ENCODE results near the gene LRIF1. TPM values are rescaled to one million over a fixed set of nuclear protein-coding genes. Genes with fewer than 3 reads are reported as not detected.
"Not testable (repeated sequence)": the region's sequence is repeated elsewhere in the genome, so short reads cannot be mapped to it uniquely, and the experiment has no call there.

Gene LRIF1, protein sequence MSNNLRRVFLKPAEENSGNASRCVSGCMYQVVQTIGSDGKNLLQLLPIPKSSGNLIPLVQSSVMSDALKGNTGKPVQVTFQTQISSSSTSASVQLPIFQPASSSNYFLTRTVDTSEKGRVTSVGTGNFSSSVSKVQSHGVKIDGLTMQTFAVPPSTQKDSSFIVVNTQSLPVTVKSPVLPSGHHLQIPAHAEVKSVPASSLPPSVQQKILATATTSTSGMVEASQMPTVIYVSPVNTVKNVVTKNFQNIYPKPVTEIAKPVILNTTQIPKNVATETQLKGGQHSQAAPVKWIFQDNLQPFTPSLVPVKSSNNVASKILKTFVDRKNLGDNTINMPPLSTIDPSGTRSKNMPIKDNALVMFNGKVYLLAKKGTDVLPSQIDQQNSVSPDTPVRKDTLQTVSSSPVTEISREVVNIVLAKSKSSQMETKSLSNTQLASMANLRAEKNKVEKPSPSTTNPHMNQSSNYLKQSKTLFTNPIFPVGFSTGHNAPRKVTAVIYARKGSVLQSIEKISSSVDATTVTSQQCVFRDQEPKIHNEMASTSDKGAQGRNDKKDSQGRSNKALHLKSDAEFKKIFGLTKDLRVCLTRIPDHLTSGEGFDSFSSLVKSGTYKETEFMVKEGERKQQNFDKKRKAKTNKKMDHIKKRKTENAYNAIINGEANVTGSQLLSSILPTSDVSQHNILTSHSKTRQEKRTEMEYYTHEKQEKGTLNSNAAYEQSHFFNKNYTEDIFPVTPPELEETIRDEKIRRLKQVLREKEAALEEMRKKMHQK
- total RNA-seq (2022) = 17.9 and 19.8 TPM in 2 replicates
- percentile 86 among the genes with signal in this experiment for Bru-seq, nascent RNA
- BruChase-seq, experiment 1, labeled RNA remaining after a 6-hour chase = percentile 80 among the genes with signal in this experiment
- BruChase-seq, experiment 2, labeled RNA remaining after a 2-hour chase = percentile 87 among the genes with signal in this experiment
- long read RNA-seq, transcript LRIF1-202 (3 exons, 1,796 nt) = major isoform, 14 of 23 reads
- long read RNA-seq, transcript LRIF1-201 (4 exons, 3,475 nt) = minor isoform, 6 of 23 reads
- long read RNA-seq, partial matches to known transcripts = 1 of 23 reads
- long read RNA-seq, other reads (novel, unspliced or antisense) = 2 of 23 reads

DNA sequence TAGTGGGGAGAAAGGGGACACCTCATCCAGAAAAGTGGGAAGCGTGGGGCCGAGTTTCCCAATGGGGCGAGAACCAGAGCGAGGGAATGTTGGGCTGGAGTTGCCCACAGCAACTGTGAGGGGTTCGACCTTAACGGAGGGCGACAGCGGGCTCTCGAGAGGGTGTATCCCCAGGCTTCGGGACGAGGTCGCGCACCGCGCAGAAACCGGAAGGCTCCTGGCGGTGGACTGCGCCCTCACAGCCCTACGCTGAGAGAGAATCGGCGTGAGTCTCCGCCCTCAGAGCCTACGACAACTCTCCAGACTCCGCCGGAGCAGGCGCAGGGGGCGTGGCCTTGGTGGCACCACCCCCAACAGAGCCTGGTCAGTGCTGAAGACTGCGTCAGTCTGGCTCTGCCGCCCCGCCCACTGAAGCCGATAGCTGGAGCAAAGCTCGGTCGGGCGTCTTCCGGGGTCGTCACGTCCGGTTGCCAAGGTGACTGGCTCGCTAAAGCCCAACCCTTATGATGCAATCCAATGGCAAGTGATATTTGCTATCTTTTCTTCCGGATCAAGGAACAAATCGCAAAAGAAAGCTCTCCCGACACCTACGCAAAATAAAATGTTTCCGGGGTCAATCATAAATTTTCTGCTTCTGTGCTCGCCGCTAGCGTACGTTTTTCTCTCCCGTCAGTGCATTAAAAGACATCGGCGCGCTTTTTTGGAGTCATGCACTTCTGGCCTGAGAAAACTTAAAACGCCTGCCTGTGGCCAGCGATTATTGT is at the start of gene LRIF1:
Gene LRIF1 (minus strand): TSS at position 232 of the 764 bp plus-strand sequence. CDS start 234 bp downstream, outside the sequence.
- Mint-ChIP-seq H3K36me3 (ENCODE audit: insufficient read depth, unreplicated experiment) (peaks cover 53% of the 10 kb centered on the region), H3K4me1 (ENCODE audit: low read depth, unreplicated experiment) (peaks cover 22% of the 10 kb centered on the region), H3K27ac (ENCODE audit: unreplicated experiment) (peak within 1 kb of the TSS; percentile 99), H3K9me3 (ENCODE audit: low read depth, unreplicated experiment) (peaks cover 22% of the 10 kb centered on the region), H3K4me3 (ENCODE audit: low read depth, unreplicated experiment) (peak within 1 kb of the TSS; percentile 75), H3K27me3 (ENCODE audit: unreplicated experiment) (no peaks in the 10 kb centered on the region)
- peak; percentile 98 for DNase-seq
- no TSS peak for BruUV-seq (replicated peaks)
- CTCF ChIA-PET = interaction anchor here (0.6 kb wide), 1 partner anchor 152 kb away, joined by 3 read pairs; no protein-coding TSS in a partner anchor
- TF ChIP-seq, protein P1, sequence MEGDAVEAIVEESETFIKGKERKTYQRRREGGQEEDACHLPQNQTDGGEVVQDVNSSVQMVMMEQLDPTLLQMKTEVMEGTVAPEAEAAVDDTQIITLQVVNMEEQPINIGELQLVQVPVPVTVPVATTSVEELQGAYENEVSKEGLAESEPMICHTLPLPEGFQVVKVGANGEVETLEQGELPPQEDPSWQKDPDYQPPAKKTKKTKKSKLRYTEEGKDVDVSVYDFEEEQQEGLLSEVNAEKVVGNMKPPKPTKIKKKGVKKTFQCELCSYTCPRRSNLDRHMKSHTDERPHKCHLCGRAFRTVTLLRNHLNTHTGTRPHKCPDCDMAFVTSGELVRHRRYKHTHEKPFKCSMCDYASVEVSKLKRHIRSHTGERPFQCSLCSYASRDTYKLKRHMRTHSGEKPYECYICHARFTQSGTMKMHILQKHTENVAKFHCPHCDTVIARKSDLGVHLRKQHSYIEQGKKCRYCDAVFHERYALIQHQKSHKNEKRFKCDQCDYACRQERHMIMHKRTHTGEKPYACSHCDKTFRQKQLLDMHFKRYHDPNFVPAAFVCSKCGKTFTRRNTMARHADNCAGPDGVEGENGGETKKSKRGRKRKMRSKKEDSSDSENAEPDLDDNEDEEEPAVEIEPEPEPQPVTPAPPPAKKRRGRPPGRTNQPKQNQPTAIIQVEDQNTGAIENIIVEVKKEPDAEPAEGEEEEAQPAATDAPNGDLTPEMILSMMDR (IDR thresholded peaks at IDR 0.05; ENCODE audit: unreplicated experiment) = no peak
- intact Hi-C loops (cut with micrococcal nuclease; ENCODE audit: unreplicated experiment) = no loop called here

DNA sequence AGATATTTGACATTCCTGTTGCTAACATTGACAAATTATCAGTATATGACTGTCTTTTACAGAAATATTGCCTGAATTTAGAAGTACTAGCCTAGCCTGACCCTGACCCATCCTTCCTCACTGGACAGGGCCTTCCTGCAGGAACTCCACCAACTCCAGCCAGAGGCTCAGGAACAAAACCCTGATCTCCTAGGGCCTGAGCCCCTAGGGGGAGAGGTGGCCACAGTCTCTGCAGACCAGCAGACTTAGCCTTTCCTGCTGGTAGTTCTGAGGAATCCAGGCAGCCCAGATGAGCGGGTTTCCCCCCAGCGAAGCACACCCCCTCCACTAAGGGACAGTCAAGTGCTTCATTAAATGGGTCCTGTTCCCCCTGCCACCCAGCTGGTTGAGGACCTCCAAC is 44.3 kb upstream of the LRIF1 start:
- no peaks in the 10 kb centered on the region for H3K4me1 Mint-ChIP-seq (ENCODE audit: low read depth, unreplicated experiment)
- DNase-seq = no peak
- CTCF ChIA-PET = no interaction called here
- H3K9me3 Mint-ChIP-seq (ENCODE audit: low read depth, unreplicated experiment) = peaks cover 6% of the 10 kb centered on the region
- intact Hi-C loops (cut with micrococcal nuclease; ENCODE audit: unreplicated experiment) = no loop called here
- TF ChIP-seq, protein P1 (IDR thresholded peaks at IDR 0.05; ENCODE audit: unreplicated experiment) = no peak
- no peaks in the 10 kb centered on the region for H3K36me3 Mint-ChIP-seq (ENCODE audit: insufficient read depth, unreplicated experiment)
- H3K4me3 Mint-ChIP-seq (ENCODE audit: low read depth, unreplicated experiment) = no peak overlapping the region
- no TSS peak for BruUV-seq (replicated peaks)
- H3K27me3 Mint-ChIP-seq (ENCODE audit: unreplicated experiment) = no peaks in the 10 kb centered on the region
- H3K27ac Mint-ChIP-seq (ENCODE audit: unreplicated experiment) = no peak overlapping the region

DNA sequence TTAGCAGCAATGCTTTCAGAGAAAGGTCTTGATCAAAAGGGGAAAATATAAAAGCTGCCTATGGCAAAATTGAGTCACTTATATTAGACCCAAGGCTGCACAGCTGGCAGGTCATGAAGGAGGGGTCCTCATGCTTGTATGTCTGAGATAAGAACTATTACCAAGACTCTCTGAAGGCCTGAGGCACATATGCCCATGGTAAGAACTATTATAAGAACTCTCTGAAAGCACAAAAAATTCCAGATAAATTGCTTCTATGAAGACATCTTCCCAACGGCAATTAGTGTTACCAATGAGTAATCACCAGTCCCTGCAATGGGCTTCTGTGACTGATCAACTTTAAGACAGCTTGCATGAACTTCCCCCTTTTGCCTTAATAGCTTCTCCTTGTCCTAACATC is 42.8 kb upstream of the LRIF1 start:
- no peak for DNase-seq
- no TSS peak for BruUV-seq (replicated peaks)
- CTCF ChIA-PET = no interaction called here

DNA sequence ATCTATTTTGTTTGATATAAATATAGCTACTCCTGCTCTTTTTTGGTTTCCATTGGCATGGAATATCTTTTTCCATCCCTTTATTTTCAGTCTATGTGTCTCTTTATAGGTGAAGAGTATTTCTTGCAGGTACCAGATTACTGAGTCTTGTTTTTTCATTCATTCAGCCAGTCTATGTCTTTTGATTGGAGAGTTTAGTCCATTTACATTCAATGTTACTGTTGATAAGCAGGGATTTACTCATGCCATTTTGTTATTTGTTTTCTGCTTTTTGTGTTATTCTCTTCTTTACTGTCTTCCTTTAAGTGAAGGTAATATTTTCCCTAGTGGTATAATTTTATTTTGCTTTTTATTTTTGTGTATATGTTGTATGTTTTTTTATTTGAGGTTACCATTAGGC is 35.9 kb upstream of the LRIF1 start:
- CTCF ChIA-PET; H3K4me3 Mint-ChIP-seq (ENCODE audit: low read depth, unreplicated experiment); H3K36me3 Mint-ChIP-seq (ENCODE audit: insufficient read depth, unreplicated experiment); H3K4me1 Mint-ChIP-seq (ENCODE audit: low read depth, unreplicated experiment); intact Hi-C loops (cut with micrococcal nuclease; ENCODE audit: unreplicated experiment); H3K9me3 Mint-ChIP-seq (ENCODE audit: low read depth, unreplicated experiment); BruUV-seq (replicated peaks); DNase-seq; H3K27ac Mint-ChIP-seq (ENCODE audit: unreplicated experiment): not testable (repeated sequence)
- H3K27me3 Mint-ChIP-seq (ENCODE audit: unreplicated experiment) = peaks cover 20% of the 10 kb centered on the region

More for the DNA sequence above, 42.8 kb upstream of the LRIF1 start:
- Mint-ChIP-seq H3K27me3 (ENCODE audit: unreplicated experiment) (no peaks in the 10 kb centered on the region), H3K4me1 (ENCODE audit: low read depth, unreplicated experiment) (no peaks in the 10 kb centered on the region), H3K4me3 (ENCODE audit: low read depth, unreplicated experiment) (no peak overlapping the region), H3K36me3 (ENCODE audit: insufficient read depth, unreplicated experiment) (no peaks in the 10 kb centered on the region), H3K9me3 (ENCODE audit: low read depth, unreplicated experiment) (peaks cover 6% of the 10 kb centered on the region), H3K27ac (ENCODE audit: unreplicated experiment) (no peak overlapping the region)
- intact Hi-C loops (cut with micrococcal nuclease; ENCODE audit: unreplicated experiment) = no loop called here
- TF ChIP-seq, protein P1 (IDR thresholded peaks at IDR 0.05; ENCODE audit: unreplicated experiment) = no peak

DNA sequence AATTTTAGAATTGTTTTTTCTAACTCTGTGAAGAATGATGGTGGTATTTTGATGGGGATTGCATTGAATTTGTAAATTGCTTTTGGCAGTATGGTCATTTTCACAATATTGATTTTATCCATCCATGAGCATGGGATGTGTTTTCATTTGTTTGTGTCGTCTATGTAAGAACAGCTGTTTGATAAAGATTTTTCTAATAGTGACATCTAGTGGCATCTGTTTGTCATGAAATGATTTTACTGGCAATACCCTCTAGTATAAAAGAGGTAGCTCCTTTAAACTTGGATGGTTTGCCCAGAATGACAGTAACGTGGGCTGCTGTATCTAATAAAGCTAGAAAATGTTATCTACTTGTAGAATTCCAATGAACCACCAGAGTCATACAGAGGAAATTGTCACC is 28.6 kb upstream of the LRIF1 start:
- intact Hi-C loops (cut with micrococcal nuclease; ENCODE audit: unreplicated experiment) = loop anchor here (5.0 kb wide), 1 partner anchor 210 kb away; no protein-coding TSS in a partner anchor
- not testable (repeated sequence) for DNase-seq; H3K4me1 Mint-ChIP-seq (ENCODE audit: low read depth, unreplicated experiment); BruUV-seq (replicated peaks); H3K4me3 Mint-ChIP-seq (ENCODE audit: low read depth, unreplicated experiment); H3K36me3 Mint-ChIP-seq (ENCODE audit: insufficient read depth, unreplicated experiment); H3K27ac Mint-ChIP-seq (ENCODE audit: unreplicated experiment); H3K9me3 Mint-ChIP-seq (ENCODE audit: low read depth, unreplicated experiment)
- peaks cover 46% of the 10 kb centered on the region for H3K27me3 Mint-ChIP-seq (ENCODE audit: unreplicated experiment)
- CTCF ChIA-PET = interaction anchor here (0.5 to 0.9 kb wide), 2 partner anchors 18 to 209 kb away, joined by 3 to 4 read pairs; no protein-coding TSS in a partner anchor

DNA sequence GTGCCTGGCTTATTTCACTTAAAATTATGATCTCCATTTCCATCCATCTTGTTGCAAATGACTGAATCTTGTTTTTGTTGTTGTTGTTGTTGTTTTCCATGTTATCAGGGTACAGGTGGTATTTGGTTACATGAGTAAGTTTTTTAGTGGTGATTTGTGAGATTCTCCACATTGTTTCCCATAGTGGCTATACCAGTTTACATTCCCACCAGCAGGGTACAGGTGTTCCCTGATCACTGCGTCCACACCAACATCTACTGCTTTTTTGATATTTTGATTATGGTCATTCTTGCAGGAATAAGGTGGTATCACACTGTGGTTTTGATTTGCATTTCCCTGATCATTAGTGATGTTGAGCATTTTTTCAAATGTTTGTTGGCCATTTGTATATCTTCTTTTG is 27.6 kb upstream of the LRIF1 start:
- BruUV-seq (replicated peaks); H3K36me3 Mint-ChIP-seq (ENCODE audit: insufficient read depth, unreplicated experiment); H3K9me3 Mint-ChIP-seq (ENCODE audit: low read depth, unreplicated experiment); H3K27ac Mint-ChIP-seq (ENCODE audit: unreplicated experiment); H3K4me3 Mint-ChIP-seq (ENCODE audit: low read depth, unreplicated experiment); CTCF ChIA-PET; DNase-seq; H3K4me1 Mint-ChIP-seq (ENCODE audit: low read depth, unreplicated experiment): not testable (repeated sequence)
- intact Hi-C loops (cut with micrococcal nuclease; ENCODE audit: unreplicated experiment) = loop anchor here (5.0 kb wide), 1 partner anchor 209 kb away; no protein-coding TSS in a partner anchor
- peaks cover 41% of the 10 kb centered on the region for H3K27me3 Mint-ChIP-seq (ENCODE audit: unreplicated experiment)
